ENCODE measurements around the gene EPHA10.

The EPHA10 gene

GRCh38 chr1:37764888-37765441 lies at the start of gene EPHA10:
Gene EPHA10 (minus strand): TSS chr1:37765120. CDS start chr1:37765066, 54 bp downstream.
- DNase-seq (ENCODE audit: low read depth), result no peak

GRCh38 chr1:37814252-37814651 lies 49.3 kb upstream of the EPHA10 start:
- DNase-seq (ENCODE audit: low read depth), result no peak

- no peak for DNase-seq (ENCODE audit: low read depth)
Observed at GRCh38 chr1:37813529-37814145, 48.7 kb upstream of the EPHA10 start.

GRCh38 chr1:37811027-37811655 lies 46.2 kb upstream of the EPHA10 start:
- DNase-seq (ENCODE audit: low read depth), result peak; percentile 28

- DNase-seq (ENCODE audit: low read depth), result no peak
Observed at GRCh38 chr1:37809942-37810341, 45.0 kb upstream of the EPHA10 start.

- DNase-seq (ENCODE audit: low read depth), result no peak
Observed at GRCh38 chr1:37808369-37809319, 43.7 kb upstream of the EPHA10 start.

- peak; percentile 91 for DNase-seq (ENCODE audit: low read depth)
Observed at GRCh38 chr1:37807555-37808368, 42.8 kb upstream of the EPHA10 start, which contains the start of the genes C1orf122 and YRDC. Gene C1orf122 (plus strand): TSS chr1:37807790. CDS start chr1:37808405, 615 bp downstream. Gene YRDC (minus strand): TSS chr1:37808208. CDS start chr1:37808180, 28 bp downstream.

- no peak for DNase-seq (ENCODE audit: low read depth)
Observed at GRCh38 chr1:37807220-37807554, 42.3 kb upstream of the EPHA10 start.

- no peak for DNase-seq (ENCODE audit: low read depth)
Observed at GRCh38 chr1:37802439-37802838, 37.5 kb upstream of the EPHA10 start.

- no peak for DNase-seq (ENCODE audit: low read depth)
Observed at GRCh38 chr1:37797750-37798345, 32.9 kb upstream of the EPHA10 start.

- no peak for DNase-seq (ENCODE audit: low read depth)
Observed at GRCh38 chr1:37795340-37796125, 30.6 kb upstream of the EPHA10 start.

GRCh38 chr1:37794372-37795339 lies 29.7 kb upstream of the EPHA10 start:
- no peak for DNase-seq (ENCODE audit: low read depth)

GRCh38 chr1:37793773-37794371 lies 29.0 kb upstream of the EPHA10 start, which contains the start of gene MANEAL:
Gene MANEAL (plus strand): TSS chr1:37793847. CDS start chr1:37794183, 336 bp downstream.
- DNase-seq (ENCODE audit: low read depth), result no peak

- DNase-seq (ENCODE audit: low read depth), result no peak
Observed at GRCh38 chr1:37792943-37793686, 28.2 kb upstream of the EPHA10 start.

- DNase-seq (ENCODE audit: low read depth), result no peak
Observed at GRCh38 chr1:37782491-37782890, 17.6 kb upstream of the EPHA10 start.

- DNase-seq (ENCODE audit: low read depth), result no peak
Observed at GRCh38 chr1:37778654-37779053, 13.7 kb upstream of the EPHA10 start.

- no peak for DNase-seq (ENCODE audit: low read depth)
Observed at GRCh38 chr1:37776946-37777516, 12.1 kb upstream of the EPHA10 start.

Data from activated gamma-delta T cell treated with anti-CD3 and anti-CD28 coated beads, Interleukin-2, amount 50 U/mL, for 16 hours (primary cell).